ENCODE data around the gene P4HB.

P4HB gene

GRCh38 chr17:81814748-81815645 lies 45.3 kb downstream of the P4HB start:
- TF ChIP-seq CTCF (IDR thresholded peaks at IDR 0.05; ENCODE audit: unreplicated experiment in 3 of 3), result no peak
- Mint-ChIP-seq H3K27me3 (ENCODE audit: low read depth) (peaks cover 11% of the 10 kb centered on the region), H3K36me3 (ENCODE audit: low read depth) (no peaks in the 10 kb centered on the region), H3K4me1 (no peaks in the 10 kb centered on the region), H3K4me3 (no peak overlapping the region), H3K9me3 (no peaks in the 10 kb centered on the region), H3K27ac (peak overlapping the region in 1 of 3 experiments; percentile 57)

GRCh38 chr17:81813861-81814683 lies 46.3 kb downstream of the P4HB start:
- Mint-ChIP-seq H3K27ac (no peak overlapping the region), H3K4me3 (no peak overlapping the region), H3K36me3 (ENCODE audit: low read depth) (peaks cover 5% of the 10 kb centered on the region), H3K9me3 (no peaks in the 10 kb centered on the region), H3K27me3 (ENCODE audit: low read depth) (peaks cover 18% of the 10 kb centered on the region), H3K4me1 (no peaks in the 10 kb centered on the region)
- no peak for TF ChIP-seq CTCF (IDR thresholded peaks at IDR 0.05; ENCODE audit: unreplicated experiment in 3 of 3)

- Mint-ChIP-seq H3K4me3 (no peak overlapping the region), H3K4me1 (no peaks in the 10 kb centered on the region), H3K9me3 (no peaks in the 10 kb centered on the region), H3K36me3 (ENCODE audit: low read depth) (peaks cover 7% of the 10 kb centered on the region), H3K27me3 (ENCODE audit: low read depth) (peaks cover 24% of the 10 kb centered on the region), H3K27ac (no peak overlapping the region)
- no peak for TF ChIP-seq CTCF (IDR thresholded peaks at IDR 0.05; ENCODE audit: unreplicated experiment in 3 of 3)
These were observed 47.0 kb downstream of the P4HB start for GRCh38 chr17:81813371-81813684.

GRCh38 chr17:81812571-81813370 lies 47.6 kb downstream of the P4HB start:
- Mint-ChIP-seq H3K27me3 (ENCODE audit: low read depth) (peaks cover 29% of the 10 kb centered on the region), H3K4me1 (no peaks in the 10 kb centered on the region), H3K27ac (no peak overlapping the region), H3K9me3 (no peaks in the 10 kb centered on the region), H3K4me3 (no peak overlapping the region), H3K36me3 (ENCODE audit: low read depth) (peaks cover 7% of the 10 kb centered on the region)
- no peak for TF ChIP-seq CTCF (IDR thresholded peaks at IDR 0.05; ENCODE audit: unreplicated experiment in 3 of 3)

GRCh38 chr17:81811705-81812570 lies 48.4 kb downstream of the P4HB start:
- Mint-ChIP-seq H3K36me3 (ENCODE audit: low read depth) (peaks cover 7% of the 10 kb centered on the region), H3K27me3 (ENCODE audit: low read depth) (peaks cover 37% of the 10 kb centered on the region), H3K9me3 (no peaks in the 10 kb centered on the region), H3K27ac (no peak overlapping the region), H3K4me1 (no peaks in the 10 kb centered on the region), H3K4me3 (no peak overlapping the region)
- no peak for TF ChIP-seq CTCF (IDR thresholded peaks at IDR 0.05; ENCODE audit: unreplicated experiment in 3 of 3)
